Fibroblast of mammary gland (primary cell): ENCODE results near the gene DNAJC27.
"Not testable (repeated sequence)": the region's sequence is repeated elsewhere in the genome, so short reads cannot be mapped to it uniquely, and the experiment has no call there.

Experiments used
- DNase-seq: peaks from one replicate; pipeline ENCODE4 v3.0.0-alpha.2; 2010; ENCODE audit warnings: low read depth
- H3K4me3 ChIP-seq: 2 replicates; pipeline ENCODE4 v1.5.1; 2011; ENCODE audit warnings: low read depth, mild to moderate bottlenecking, low read length, moderate library complexity; ENCODE audit not compliant: control insufficient read depth
- TF ChIP-seq, protein P1 (sequence below): conservative IDR thresholded peaks from 2 replicates; pipeline ENCODE4 v1.5.1; 2011; ENCODE audit warnings: low read depth, low read length, inconsistent platforms; ENCODE audit not compliant: control insufficient read depth, insufficient read depth

Gene DNAJC27

GRCh38 chr2:25000503-25001324, 29.0 kb upstream of the DNAJC27 start:
- DNase-seq, result peak; percentile 42
- TF ChIP-seq, protein P1, sequence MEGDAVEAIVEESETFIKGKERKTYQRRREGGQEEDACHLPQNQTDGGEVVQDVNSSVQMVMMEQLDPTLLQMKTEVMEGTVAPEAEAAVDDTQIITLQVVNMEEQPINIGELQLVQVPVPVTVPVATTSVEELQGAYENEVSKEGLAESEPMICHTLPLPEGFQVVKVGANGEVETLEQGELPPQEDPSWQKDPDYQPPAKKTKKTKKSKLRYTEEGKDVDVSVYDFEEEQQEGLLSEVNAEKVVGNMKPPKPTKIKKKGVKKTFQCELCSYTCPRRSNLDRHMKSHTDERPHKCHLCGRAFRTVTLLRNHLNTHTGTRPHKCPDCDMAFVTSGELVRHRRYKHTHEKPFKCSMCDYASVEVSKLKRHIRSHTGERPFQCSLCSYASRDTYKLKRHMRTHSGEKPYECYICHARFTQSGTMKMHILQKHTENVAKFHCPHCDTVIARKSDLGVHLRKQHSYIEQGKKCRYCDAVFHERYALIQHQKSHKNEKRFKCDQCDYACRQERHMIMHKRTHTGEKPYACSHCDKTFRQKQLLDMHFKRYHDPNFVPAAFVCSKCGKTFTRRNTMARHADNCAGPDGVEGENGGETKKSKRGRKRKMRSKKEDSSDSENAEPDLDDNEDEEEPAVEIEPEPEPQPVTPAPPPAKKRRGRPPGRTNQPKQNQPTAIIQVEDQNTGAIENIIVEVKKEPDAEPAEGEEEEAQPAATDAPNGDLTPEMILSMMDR, result no peak

GRCh38 chr2:25000036-25000435, 28.3 kb upstream of the DNAJC27 start:
- no peak overlapping the region for H3K4me3 ChIP-seq
- TF ChIP-seq, protein P1, result no peak
- DNase-seq, result no peak

More at GRCh38 chr2:25000503-25001324, 29.0 kb upstream of the DNAJC27 start:
- H3K4me3 ChIP-seq, result no peak overlapping the region

DNA sequence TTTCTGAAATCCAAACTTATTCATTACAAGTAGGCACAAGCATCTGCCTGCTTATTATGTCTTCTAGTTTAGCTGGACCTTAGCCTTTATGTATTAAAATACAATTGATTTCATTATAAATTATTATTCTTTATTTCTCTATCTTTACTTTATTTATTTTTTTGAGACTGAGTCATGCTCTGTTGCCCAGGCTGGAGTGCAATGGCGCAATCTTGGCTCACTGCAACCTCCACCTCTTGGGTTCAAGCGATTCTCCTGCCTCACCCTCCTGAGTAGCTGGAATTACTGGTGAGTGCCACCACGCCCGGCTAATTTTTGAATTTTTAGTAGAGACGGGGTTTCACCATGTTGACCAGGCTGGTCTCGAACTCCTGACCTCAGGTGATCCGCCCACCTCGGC, 27.3 kb upstream of the DNAJC27 start:
- DNase-seq, H3K4me3 ChIP-seq: not testable (repeated sequence)

DNA sequence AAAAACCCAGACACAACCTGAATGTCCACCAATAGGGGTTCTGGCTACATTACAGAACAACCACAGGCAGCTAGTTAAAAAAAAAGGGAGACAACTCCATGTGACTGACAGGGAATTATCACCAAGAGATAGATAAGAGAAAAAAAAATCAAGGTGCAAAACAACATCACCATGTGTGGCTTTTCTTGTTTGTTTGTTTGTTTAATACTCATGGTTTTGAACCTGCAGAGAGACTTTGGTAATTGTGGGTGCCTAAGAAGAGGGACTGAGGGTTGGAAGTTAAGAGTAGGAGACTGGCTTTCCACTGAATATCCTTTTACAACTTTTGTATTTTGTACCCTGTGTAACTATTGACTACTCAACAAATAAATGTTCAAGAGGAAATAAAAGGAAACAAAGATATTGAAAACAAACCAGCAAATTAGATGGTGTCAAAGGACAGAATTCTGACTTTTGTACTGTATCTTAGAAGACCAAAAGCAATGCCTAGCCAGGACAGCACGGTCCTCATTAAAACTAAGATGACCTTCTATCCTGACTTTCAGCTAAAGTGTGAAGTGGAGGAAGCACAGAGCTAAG, 22.5 kb upstream of the DNAJC27 start:
- TF ChIP-seq, protein P1, result no peak
- DNase-seq, result no peak
- no peak overlapping the region for H3K4me3 ChIP-seq

GRCh38 chr2:24993406-24994145, 21.8 kb upstream of the DNAJC27 start:
- H3K4me3 ChIP-seq, result no peak overlapping the region
- no peak for DNase-seq
- TF ChIP-seq, protein P1, result no peak

- TF ChIP-seq, protein P1, result no peak
- no peak overlapping the region for H3K4me3 ChIP-seq
- DNase-seq, result no peak
These were observed 14.6 kb upstream of the DNAJC27 start for GRCh38 chr2:24986372-24986771.

DNA sequence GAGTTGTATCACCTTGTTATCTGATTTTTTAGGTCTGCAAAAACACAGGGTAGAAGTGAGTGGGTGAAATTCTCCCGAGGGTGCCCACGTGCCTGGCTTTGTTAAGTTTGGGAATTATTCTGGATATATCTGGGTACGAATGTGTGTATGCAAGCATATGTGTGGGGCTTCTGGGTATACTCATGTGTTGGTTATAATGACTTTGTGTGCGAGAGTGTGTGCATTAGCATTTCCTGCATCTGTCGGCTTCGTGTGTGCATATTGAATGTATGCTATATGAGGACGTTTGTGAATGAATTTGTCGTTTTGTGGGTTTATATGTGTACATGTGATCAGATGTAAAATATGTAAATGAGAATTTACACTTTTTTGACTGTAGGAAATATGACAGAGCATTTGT, 13.8 kb upstream of the DNAJC27 start:
- H3K4me3 ChIP-seq, result no peak overlapping the region
- TF ChIP-seq, protein P1, result no peak

More for the DNA sequence above, 13.8 kb upstream of the DNAJC27 start:
- no peak for DNase-seq
